ENCODE data around the gene ERN1.

GRCh38 chr17:64071111-64071510, 58.8 kb downstream of the ERN1 start:
- no peak for TF ChIP-seq ZNF529 (tag by site-specific recombination; IDR thresholded peaks at IDR 0.05; ENCODE audit: insufficient replicate concordance)
- TF ChIP-seq ZNF121 (tag by site-specific recombination; IDR thresholded peaks at IDR 0.05): no peak
- no peak for TF ChIP-seq KLF16 (tag by site-specific recombination; IDR thresholded peaks at IDR 0.05)
- TF ChIP-seq, protein P1, sequence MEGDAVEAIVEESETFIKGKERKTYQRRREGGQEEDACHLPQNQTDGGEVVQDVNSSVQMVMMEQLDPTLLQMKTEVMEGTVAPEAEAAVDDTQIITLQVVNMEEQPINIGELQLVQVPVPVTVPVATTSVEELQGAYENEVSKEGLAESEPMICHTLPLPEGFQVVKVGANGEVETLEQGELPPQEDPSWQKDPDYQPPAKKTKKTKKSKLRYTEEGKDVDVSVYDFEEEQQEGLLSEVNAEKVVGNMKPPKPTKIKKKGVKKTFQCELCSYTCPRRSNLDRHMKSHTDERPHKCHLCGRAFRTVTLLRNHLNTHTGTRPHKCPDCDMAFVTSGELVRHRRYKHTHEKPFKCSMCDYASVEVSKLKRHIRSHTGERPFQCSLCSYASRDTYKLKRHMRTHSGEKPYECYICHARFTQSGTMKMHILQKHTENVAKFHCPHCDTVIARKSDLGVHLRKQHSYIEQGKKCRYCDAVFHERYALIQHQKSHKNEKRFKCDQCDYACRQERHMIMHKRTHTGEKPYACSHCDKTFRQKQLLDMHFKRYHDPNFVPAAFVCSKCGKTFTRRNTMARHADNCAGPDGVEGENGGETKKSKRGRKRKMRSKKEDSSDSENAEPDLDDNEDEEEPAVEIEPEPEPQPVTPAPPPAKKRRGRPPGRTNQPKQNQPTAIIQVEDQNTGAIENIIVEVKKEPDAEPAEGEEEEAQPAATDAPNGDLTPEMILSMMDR (tag by site-specific recombination; IDR thresholded peaks at IDR 0.05): no peak
- no peak for TF ChIP-seq ZNF146 (tag by site-specific recombination; IDR thresholded peaks at IDR 0.05)
- TF ChIP-seq, protein P2, sequence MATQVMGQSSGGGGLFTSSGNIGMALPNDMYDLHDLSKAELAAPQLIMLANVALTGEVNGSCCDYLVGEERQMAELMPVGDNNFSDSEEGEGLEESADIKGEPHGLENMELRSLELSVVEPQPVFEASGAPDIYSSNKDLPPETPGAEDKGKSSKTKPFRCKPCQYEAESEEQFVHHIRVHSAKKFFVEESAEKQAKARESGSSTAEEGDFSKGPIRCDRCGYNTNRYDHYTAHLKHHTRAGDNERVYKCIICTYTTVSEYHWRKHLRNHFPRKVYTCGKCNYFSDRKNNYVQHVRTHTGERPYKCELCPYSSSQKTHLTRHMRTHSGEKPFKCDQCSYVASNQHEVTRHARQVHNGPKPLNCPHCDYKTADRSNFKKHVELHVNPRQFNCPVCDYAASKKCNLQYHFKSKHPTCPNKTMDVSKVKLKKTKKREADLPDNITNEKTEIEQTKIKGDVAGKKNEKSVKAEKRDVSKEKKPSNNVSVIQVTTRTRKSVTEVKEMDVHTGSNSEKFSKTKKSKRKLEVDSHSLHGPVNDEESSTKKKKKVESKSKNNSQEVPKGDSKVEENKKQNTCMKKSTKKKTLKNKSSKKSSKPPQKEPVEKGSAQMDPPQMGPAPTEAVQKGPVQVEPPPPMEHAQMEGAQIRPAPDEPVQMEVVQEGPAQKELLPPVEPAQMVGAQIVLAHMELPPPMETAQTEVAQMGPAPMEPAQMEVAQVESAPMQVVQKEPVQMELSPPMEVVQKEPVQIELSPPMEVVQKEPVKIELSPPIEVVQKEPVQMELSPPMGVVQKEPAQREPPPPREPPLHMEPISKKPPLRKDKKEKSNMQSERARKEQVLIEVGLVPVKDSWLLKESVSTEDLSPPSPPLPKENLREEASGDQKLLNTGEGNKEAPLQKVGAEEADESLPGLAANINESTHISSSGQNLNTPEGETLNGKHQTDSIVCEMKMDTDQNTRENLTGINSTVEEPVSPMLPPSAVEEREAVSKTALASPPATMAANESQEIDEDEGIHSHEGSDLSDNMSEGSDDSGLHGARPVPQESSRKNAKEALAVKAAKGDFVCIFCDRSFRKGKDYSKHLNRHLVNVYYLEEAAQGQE (tag by site-specific recombination; IDR thresholded peaks at IDR 0.05): no peak

All from HEK293 (cell line).